COLO668 (cell line): ENCODE data around the gene SFSWAP.
"Not testable (repeated sequence)": the region's sequence is repeated elsewhere in the genome, so short reads cannot be mapped to it uniquely, and the experiment has no call there.

Experiments used
- DNase-seq: peaks from one replicate; lab custom pipeline; 2025; ENCODE audit not compliant: unreplicated experiment; lab: John Stamatoyannopoulos, UW

Gene SFSWAP

GRCh38 chr12:131710464-131711457 lies at the start of gene SFSWAP:
TSS of gene SFSWAP (plus strand) at chr12:131711090. CDS start at chr12:131711230, 140 bp downstream.
- peak; percentile 72 for DNase-seq

- DNase-seq, result not testable (repeated sequence)
These were observed 49.5 kb upstream of the SFSWAP start for GRCh38 chr12:131661170-131661985.

DNA sequence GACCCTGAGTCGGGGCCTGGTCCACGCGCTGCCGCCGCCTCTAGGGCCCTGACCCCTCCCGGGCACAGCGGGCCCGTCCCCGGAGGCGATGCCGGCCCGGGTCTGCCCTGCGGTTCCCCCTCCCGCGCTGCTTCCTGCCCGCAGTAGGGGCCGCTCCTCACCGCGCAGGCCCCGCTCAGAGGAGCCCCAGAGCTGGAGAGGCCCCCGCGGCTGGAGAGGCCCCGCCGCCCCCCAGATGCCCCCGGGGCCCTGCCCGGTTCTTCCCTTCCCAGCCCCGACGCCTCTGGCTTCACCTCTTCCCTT lies 49.0 kb upstream of the SFSWAP start:
- not testable (repeated sequence) for DNase-seq

- not testable (repeated sequence) for DNase-seq
These were observed 48.5 kb upstream of the SFSWAP start for GRCh38 chr12:131662346-131662745.

- not testable (repeated sequence) for DNase-seq
These were observed 45.2 kb upstream of the SFSWAP start for GRCh38 chr12:131665666-131666065.

DNA sequence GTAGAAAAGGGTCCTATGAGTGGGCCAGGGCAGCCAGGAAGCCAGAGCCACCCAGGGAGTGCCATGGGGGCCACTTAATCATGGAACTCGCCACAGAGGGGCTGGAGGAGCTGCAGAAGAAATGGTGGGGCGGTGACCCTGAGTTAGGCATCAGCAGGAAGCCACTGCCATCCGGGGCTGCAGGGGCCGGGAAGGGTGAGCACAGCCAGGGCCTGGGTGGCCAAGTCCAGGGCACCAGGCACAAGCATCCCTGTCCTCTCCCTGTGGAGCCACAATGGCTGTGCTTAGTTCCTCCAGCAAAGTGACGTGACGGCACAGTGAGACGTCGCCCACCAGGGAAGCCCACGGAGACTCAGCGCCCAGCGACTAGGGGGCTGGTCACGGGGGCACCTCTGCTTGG lies 44.4 kb upstream of the SFSWAP start:
- DNase-seq, result not testable (repeated sequence)

DNA sequence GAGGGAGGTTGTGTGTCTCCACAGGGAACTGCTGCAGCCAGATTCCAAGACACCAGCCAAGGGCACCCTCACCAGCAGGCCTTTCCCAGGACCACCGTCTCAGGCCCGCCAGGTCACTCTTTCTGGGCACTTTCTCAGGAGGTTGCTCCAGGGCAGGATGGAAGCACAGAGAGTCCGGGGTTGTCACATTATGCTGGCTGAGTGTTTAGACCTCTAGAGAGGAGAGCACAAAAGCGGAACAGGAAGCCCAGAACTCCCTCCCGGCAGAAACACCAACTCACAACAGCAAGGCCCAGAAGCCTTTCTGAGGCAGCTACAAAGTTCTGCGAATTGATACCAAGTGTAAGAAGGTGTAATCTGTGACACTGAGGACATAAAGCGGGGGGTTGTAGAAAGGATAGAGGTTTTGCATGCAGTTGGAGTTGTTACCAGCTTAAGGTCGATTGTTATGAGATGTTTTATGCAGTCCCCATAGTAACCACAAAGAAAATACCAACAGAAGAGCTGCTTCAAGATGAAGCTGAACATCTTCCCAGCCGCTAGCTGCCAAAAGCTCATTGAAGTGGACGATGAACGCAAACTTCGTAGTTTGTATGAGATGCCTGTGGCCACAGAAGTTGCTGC lies 43.8 kb upstream of the SFSWAP start:
- not testable (repeated sequence) for DNase-seq

DNA sequence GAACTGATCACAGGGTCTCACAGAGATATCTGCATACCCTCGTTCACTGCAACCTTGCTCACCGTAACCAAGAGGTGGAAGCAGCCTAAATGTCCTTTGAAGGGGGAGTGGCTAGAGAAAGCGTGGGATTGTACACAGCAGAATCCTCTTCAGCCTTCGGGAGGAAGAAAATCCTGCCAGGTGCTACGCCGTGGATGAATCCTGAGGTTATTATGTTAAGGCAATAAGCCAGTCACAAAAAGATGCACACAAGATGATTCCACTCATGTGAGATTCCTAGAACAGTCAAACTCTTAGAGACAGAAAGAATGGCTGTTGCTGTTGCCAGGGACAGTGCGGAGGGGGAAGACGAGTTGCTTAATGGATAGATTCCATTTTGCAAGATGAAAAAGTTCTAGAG lies 39.6 kb upstream of the SFSWAP start:
- DNase-seq, result no peak

GRCh38 chr12:131671871-131672270 lies 39.0 kb upstream of the SFSWAP start:
- no peak for DNase-seq

- DNase-seq, result no peak
These were observed 38.5 kb upstream of the SFSWAP start for GRCh38 chr12:131672311-131672940.

DNA sequence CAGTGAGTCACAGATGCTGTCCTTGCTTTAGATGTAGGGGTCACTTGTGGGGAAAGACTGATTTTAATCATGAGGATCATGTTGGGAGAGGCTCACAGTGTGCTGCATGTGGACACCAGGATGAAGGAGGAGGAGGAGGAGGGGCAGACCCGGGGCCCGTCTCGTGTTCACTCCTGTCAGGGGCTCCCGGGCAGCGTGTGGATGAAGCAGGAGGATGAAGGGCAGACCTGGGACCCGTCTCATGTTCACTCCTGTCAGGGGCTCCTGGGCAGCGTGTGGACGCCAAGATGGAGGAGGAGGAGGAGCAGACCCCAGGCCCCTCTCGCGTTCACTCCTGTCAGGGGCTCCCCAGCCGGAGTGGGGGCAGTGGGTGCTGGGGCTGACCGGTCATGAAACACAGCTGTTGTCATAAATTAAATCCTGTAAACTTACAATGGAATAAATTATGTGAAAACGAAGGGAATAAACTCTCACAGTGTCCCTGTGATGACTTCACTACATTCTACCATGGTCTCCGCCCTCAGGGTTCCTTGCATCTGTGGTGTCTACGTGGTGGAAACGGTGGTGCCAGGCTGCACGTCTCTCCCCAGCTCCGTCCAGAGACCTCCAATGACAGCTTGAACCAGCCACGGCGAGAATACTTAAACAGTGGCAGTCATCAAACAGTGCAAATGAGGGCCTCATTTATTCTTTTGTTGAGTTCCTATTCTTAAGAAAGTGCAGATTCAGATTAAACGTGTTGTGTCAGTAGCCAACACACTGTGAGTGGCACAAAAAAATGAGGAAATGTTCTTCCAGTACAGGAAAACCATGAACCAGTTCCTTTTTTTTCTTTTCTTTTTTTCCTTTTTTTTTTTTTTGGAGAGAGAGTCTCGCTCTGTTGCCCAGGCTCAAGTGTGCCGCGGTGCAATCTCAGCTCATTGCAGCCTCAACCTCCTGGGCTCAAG lies 37.7 kb upstream of the SFSWAP start:
- no peak for DNase-seq

DNA sequence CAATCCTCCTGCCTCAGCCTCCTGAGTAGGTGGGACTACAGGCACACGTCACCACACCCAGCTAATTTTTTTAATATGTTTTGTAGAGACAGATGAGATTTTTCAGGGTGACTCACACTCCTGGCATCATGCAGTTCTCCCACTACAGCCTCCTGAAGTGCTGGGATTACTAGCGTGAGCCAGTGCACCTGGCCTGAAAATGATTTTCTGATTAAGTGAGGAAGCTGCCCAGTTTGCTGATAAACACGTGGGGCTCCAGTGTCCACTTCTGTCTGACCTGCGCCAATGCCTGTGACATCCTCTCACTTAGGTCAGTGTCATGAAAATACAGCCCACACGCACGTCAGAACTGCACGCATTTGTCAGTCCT lies 37.0 kb upstream of the SFSWAP start:
- no peak for DNase-seq

- no peak for DNase-seq
These were observed 36.5 kb upstream of the SFSWAP start for GRCh38 chr12:131674373-131674772.

DNA sequence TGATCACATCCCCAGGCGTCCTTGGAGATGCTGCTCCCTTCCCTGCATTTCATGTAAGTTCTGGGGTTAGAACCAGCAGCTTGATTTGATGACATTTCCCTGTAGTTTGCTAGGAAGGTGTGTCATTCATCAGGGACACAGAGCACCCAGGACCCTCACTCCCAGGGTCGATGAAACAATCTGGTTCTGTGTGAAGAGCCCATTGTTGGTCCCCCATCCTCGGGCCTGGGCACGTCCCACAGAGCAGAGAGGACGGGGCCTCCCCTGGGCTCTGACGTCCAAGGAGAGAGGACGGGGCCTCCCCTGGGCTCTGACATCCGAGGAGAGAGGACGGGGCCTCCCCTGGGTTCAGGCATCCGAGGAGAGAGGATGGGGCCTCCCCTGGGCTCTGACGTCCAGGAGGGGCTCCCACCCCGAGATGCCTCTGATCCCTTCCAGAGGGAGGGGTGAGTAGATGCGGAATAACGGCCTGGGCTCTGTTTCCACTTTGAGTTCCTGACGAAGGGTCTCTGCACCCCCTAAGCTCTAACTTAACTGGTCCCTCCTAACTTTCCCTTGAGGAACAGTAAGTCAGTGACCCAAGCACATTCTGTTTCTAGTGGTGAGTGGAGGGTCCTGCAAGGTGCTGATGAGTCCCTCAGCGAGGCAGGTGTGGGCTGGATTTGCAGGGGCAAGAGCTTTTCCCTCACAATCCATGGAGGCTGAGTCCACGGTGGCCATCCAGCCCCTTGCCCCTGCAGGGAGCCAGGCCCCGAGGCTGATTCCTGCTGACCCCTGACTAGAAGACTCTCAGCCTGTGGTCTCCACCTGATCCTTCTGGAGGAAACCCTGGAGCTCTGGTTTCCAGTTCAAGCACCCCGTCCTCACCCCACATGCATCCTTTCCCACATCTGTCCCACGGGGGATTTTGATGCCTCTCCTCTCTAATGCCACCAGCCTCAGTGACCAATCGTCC lies 35.5 kb upstream of the SFSWAP start:
- DNase-seq, result no peak

DNA sequence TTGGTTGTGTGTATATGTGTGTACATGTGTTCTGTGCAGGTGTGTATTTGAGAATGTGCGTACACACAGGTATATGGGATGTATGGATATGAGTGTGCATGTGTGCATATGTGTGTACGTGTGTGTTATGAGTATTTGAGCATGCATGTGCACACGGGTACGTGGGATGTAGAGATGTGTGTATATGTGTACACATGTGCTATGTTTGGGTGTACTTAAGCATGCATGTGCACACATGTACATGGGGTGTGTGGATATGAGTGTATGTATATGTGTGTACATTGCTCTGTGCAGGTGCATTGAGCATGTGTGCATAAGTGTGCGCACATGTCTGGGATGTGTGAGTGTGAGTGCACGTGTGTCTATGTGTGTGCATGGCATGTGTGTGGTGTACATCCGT lies 34.3 kb upstream of the SFSWAP start:
- DNase-seq, result no peak

DNA sequence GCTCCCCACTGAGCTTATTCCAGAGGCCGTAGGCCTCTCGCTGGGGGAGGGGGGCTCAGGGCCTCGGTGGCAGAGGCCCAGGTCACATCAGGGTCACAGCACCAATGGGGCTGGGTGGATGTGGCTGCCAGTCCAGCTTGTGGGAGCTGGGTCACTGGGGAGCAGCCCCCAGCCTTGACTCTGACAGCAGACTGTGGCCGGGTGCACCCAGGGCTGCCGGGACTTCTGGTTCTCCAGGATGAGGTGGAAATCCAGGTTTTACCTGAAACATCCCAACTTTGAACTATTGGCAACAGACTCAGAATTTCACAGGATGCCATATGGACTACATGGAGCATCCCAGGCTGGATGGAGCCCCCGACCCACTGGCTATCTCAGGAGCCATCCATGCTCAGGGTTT lies 33.8 kb upstream of the SFSWAP start:
- not testable (repeated sequence) for DNase-seq

- DNase-seq, result no peak
These were observed 33.2 kb upstream of the SFSWAP start for GRCh38 chr12:131677699-131678098.

GRCh38 chr12:131678389-131679181 lies 32.3 kb upstream of the SFSWAP start:
- DNase-seq, result not testable (repeated sequence)
